ENCODE data around the gene NAV3. TPM values are rescaled to one million over a fixed set of nuclear protein-coding genes. Genes with fewer than 3 reads are reported as not detected.

Gene NAV3
- total and polyA plus RNA-seq, 2 of the 4 experiments (the other 2 are of a cell fraction) = 25.5 to 106 TPM

DNA sequence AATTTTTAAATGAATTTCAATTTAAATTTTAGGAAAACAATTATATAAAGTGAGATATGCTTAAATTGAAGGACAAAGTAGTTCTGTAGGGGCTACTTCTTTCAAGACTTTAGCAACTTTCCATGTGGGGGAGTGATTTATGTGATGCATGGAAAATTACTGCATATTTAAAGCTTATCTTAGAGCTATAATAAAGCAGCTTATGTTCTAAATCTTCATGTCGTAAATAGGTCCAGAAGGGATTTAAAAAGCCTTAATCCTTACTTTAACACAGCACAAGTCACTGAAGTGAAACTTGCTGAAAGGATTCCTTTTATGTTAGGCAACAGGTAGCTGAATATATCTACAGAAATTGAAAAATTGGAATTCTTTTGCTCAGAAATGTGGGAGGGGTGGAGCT, 340.4 kb downstream of the NAV3 start:
- ATAC-seq (ENCODE audit: low read depth) (no peak), DNase-seq (no peak)
- Histone ChIP-seq H3K9me1 (ENCODE audit: insufficient read depth, low read length) (no peaks in the 10 kb centered on the region), H3K14ac (replicated peaks; ENCODE audit: low read depth, low read length) (no peak overlapping the region), H3K27me3 (ENCODE audit: control insufficient read depth, insufficient read depth, low read length) (no peaks in the 10 kb centered on the region), H3K9ac (ENCODE audit: low read depth, low read length) (no peak overlapping the region), H3K4me2 (ENCODE audit: low read depth, low read length) (no peak overlapping the region), H3K79me1 (ENCODE audit: low read depth in 1 of 2, low read length in 2 of 2) (no peaks in the 10 kb centered on the region), H3K4me3 (ENCODE audit: insufficient read depth, low read depth, low read length) (no peak overlapping the region), H2BK15ac (ENCODE audit: low read depth, low read length) (no peak overlapping the region), H4K8ac (ENCODE audit: low read depth in 2 of 2, low read length in 2 of 2) (no peak overlapping the region), H4K91ac (ENCODE audit: insufficient read depth, low read depth, low read length) (no peak overlapping the region), H3K56ac (ENCODE audit: extremely low read depth, insufficient read depth, low read length) (no peak overlapping the region), H2BK20ac (ENCODE audit: low read depth, low read length) (no peak overlapping the region), H3K18ac (ENCODE audit: low read depth, low read length) (no peak overlapping the region), H2AK5ac (ENCODE audit: low read depth, low read length) (no peak overlapping the region), H3K23ac (ENCODE audit: low read depth, low read length) (no peak overlapping the region), H3K4me1 (ENCODE audit: control insufficient read depth, insufficient read depth, low read length) (no peaks in the 10 kb centered on the region), H2BK120ac (ENCODE audit: low read depth, low read length) (no peak overlapping the region), H3K4ac (ENCODE audit: low read depth, low read length) (no peak overlapping the region), H4K5ac (ENCODE audit: low read depth, low read length) (no peak overlapping the region), H3K36me3 (ENCODE audit: control insufficient read depth, insufficient read depth, low read length) (0 out of 2 replicates have a peak, but pooled peaks cover 1% of the 10 kb centered on the region), H2BK5ac (ENCODE audit: low read depth, low read length, poor library complexity, severe bottlenecking) (no peak overlapping the region), H4K20me1 (ENCODE audit: insufficient read depth, low read length) (no peaks in the 10 kb centered on the region), H3K9me3 (ENCODE audit: control insufficient read depth, insufficient read depth, low read length) (no peaks in the 10 kb centered on the region), H3K27ac (ENCODE audit: insufficient read depth, low read length) (no peak overlapping the region), H2AK9ac (replicated peaks; ENCODE audit: low read depth, low read length, poor library complexity) (no peak overlapping the region), H2AFZ (replicated peaks; ENCODE audit: low read length, poor library complexity) (no peak overlapping the region)
- intact Hi-C loops (cut with micrococcal nuclease) = no loop called here
- CTCF ChIA-PET = interaction anchor here (1.2 kb wide), 1 partner anchor 21 kb away, joined by 3 read pairs; no protein-coding TSS in a partner anchor
- WGBS, 2 experiments (ENCODE audit: extremely low coverage in 2 of 2, insufficient read length in 1 of 2) = no CpG with 5 or more reads among the region's 1 CpG
- in situ Hi-C loops (cut with MboI; ENCODE audit: low sequenced_read_pairs) = no loop called here
- dilution Hi-C loops (cut with HindIII; ENCODE audit: low sequenced_read_pairs, unreplicated experiment) = no loop called here
- TF ChIP-seq, protein P1, sequence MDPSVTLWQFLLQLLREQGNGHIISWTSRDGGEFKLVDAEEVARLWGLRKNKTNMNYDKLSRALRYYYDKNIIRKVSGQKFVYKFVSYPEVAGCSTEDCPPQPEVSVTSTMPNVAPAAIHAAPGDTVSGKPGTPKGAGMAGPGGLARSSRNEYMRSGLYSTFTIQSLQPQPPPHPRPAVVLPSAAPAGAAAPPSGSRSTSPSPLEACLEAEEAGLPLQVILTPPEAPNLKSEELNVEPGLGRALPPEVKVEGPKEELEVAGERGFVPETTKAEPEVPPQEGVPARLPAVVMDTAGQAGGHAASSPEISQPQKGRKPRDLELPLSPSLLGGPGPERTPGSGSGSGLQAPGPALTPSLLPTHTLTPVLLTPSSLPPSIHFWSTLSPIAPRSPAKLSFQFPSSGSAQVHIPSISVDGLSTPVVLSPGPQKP (IDR thresholded peaks at IDR 0.05; ENCODE audit: borderline replicate concordance, low read depth, low read length) = no peak
- TF ChIP-seq MAFK (IDR thresholded peaks at IDR 0.05; ENCODE audit: low read depth, low read length) (no peak), RAD21 (IDR thresholded peaks at IDR 0.05; ENCODE audit: low read length) (no peak), MXI1 (IDR thresholded peaks at IDR 0.05; ENCODE audit: borderline replicate concordance, low read depth, low read length) (no peak), SMC3 (IDR thresholded peaks at IDR 0.05; ENCODE audit: low read depth, low read length) (no peak), RFX5 (IDR thresholded peaks at IDR 0.05; ENCODE audit: low read depth, low read length) (no peak), NFE2L2 (IDR thresholded peaks at IDR 0.05; ENCODE audit: low read depth, low read length) (no peak), POLR2A (IDR thresholded peaks at IDR 0.05; ENCODE audit: low read depth, low read length) (no peak), MAZ (IDR thresholded peaks at IDR 0.05; ENCODE audit: borderline replicate concordance, low read depth, low read length) (no peak), CHD1 (IDR thresholded peaks at IDR 0.05; ENCODE audit: low read depth, low read length) (no peak), RCOR1 (IDR thresholded peaks at IDR 0.05; ENCODE audit: insufficient replicate concordance, low read length) (no peak), FOS (IDR thresholded peaks at IDR 0.05; ENCODE audit: low read depth, low read length) (no peak)
- no TSS peak for BruUV-seq (replicated peaks)
- POLR2A ChIA-PET (ENCODE audit: unreplicated experiment) = no interaction called here

Data from IMR-90 (cell line).